Hepatocyte (in vitro differentiated cells): ENCODE data around the gene INPP4B.

ENCODE experiments used
- CTCF ChIP-seq: fragments of 200-600 bp; sonication (generic); IDR thresholded peaks from 2 replicates; pipeline ENCODE4 v1.5.1; 2016; ENCODE audit warnings: antibody characterized with exemption, mild to moderate bottlenecking; ENCODE audit not compliant: poor library complexity
- EZH2 ChIP-seq: fragments of 200-600 bp; sonication (generic); IDR thresholded peaks from 2 replicates; pipeline ENCODE4 v1.6.1; 2016; ENCODE audit warnings: antibody characterized with exemption, mild to moderate bottlenecking, borderline replicate concordance
- EZH2phosphoT487 ChIP-seq: fragments of 200-600 bp; sonication (generic); IDR thresholded peaks from one replicate; pipeline ENCODE4 v1.6.1; 2018; ENCODE audit warnings: antibody characterized with exemption, mild to moderate bottlenecking, low read depth, moderate library complexity; ENCODE audit not compliant: unreplicated experiment, severe bottlenecking

GRCh38 chr4:142598132-142598531 lies 248.0 kb downstream of the INPP4B start:
- TF ChIP-seq CTCF (no peak), EZH2 (no peak), EZH2phosphoT487 (no peak)
